GM12878 (cell line): Measurements from ENCODE around the gene PRR35. TPM values are rescaled to one million over a fixed set of nuclear protein-coding genes. Genes with fewer than 3 reads are reported as not detected.

Source experiments
- FOXK2 ChIP-seq: fragments of 450-650 bp; IDR thresholded peaks from 2 replicates; pipeline ENCODE4 v1.6.1; 2017; ENCODE audit warnings: mild to moderate bottlenecking, moderate library complexity
- IKZF1 ChIP-seq: fragments of 450-650 bp; conservative IDR thresholded peaks from 2 replicates; pipeline ENCODE4 v1.6.1; 2017; ENCODE audit warnings: antibody characterized with exemption, mild to moderate bottlenecking
- NR2C1 ChIP-seq: fragments of 450-650 bp; IDR thresholded peaks from 2 replicates; pipeline ENCODE4 v1.6.1; 2017; ENCODE audit warnings: antibody characterized with exemption, mild to moderate bottlenecking, moderate library complexity
- RCOR1 ChIP-seq: conservative IDR thresholded peaks from 2 replicates; pipeline ENCODE4 v1.6.1; 2012; ENCODE audit warnings: low read depth, low read length, improper control_type of control experiment
- RFX5 ChIP-seq: IDR thresholded peaks from 2 replicates; pipeline ENCODE4 v1.6.1; 2011; ENCODE audit warnings: low read depth, low read length, improper control_type of control experiment
- STAT3 ChIP-seq: IDR thresholded peaks from 2 replicates; pipeline ENCODE4 v1.6.1; 2011; ENCODE audit warnings: low read depth, low read length, improper control_type of control experiment
- ZBTB11 ChIP-seq: fragments of 450-650 bp; formaldehyde crosslinking; IDR thresholded peaks from 2 replicates; pipeline ENCODE4 v1.5.0; 2022; ENCODE audit warnings: mild to moderate bottlenecking, missing genetic modification characterization
- ZBTB33 ChIP-seq: fragments of 450-650 bp; IDR thresholded peaks from 2 replicates; pipeline ENCODE4 v1.6.1; 2017; ENCODE audit warnings: mild to moderate bottlenecking
- ZNF217 ChIP-seq: fragments of 450-650 bp; IDR thresholded peaks from 2 replicates; pipeline ENCODE4 v1.6.1; 2017; ENCODE audit warnings: antibody characterized with exemption, mild to moderate bottlenecking
- polyA plus RNA-seq, 11 experiments: library from polyadenylated mRNA; depleted of rRNA in 4 of 11; unstranded in 6 of 11; stranded (reverse) in 5 of 11; fragments of >200 nt; fragmentation: Nextera tagmentation in 4 of 11; fragmentation: Illumina TruSeq in 1 of 11; extraction: Ambion mirVana in 4 of 11; extraction: Trizol in 1 of 11; gene quantifications; 1 replicate in 1 of 11; 2 replicates in 10 of 11; pipeline versions ENCODE4 v1.2.1 to v1.2.3, GENCODE V29; 2011 to 2016; ENCODE audit warnings: inconsistent platforms in 2 of 11, missing spikeins in 2 of 11, low read depth in 1 of 11
- total RNA-seq, 4 experiments: library from RNA; depleted of rRNA in 3 of 4; stranded (reverse); fragments of >200 nt in 3 of 4; fragmentation: Illumina TruSeq in 1 of 4; extraction: Trizol in 1 of 4; gene quantifications; 2 replicates each; pipeline versions ENCODE4 v1.2.1 to v1.2.3, GENCODE V29; 2013 to 2021
- TF ChIP-seq, protein P1 (sequence below): fragments of 450-650 bp; IDR thresholded peaks from 2 replicates; pipeline ENCODE4 v1.6.1; 2017; ENCODE audit warnings: mild to moderate bottlenecking, moderate library complexity

The PRR35 gene
- total and polyA plus RNA-seq, 10 of the 15 experiments (the other 5 are each of a cell fraction or from before 2014, with no cell fraction given), result not detected

GRCh38 chr16:527015-527903 is 32.9 kb upstream of the PRR35 start, which contains the start of gene CAPN15 (continued):
- TF ChIP-seq NR2C1 (peak; percentile 82), IKZF1 (peak; percentile 100), ZNF217 (peak; percentile 89), ZBTB33 (no peak), RFX5 (no peak), FOXK2 (no peak), RCOR1 (no peak), STAT3 (no peak), ZBTB11 (CRISPR knock-in tag) (peak; percentile 60; the same call in 1 of the 2 replicates)
- TF ChIP-seq, protein P1, sequence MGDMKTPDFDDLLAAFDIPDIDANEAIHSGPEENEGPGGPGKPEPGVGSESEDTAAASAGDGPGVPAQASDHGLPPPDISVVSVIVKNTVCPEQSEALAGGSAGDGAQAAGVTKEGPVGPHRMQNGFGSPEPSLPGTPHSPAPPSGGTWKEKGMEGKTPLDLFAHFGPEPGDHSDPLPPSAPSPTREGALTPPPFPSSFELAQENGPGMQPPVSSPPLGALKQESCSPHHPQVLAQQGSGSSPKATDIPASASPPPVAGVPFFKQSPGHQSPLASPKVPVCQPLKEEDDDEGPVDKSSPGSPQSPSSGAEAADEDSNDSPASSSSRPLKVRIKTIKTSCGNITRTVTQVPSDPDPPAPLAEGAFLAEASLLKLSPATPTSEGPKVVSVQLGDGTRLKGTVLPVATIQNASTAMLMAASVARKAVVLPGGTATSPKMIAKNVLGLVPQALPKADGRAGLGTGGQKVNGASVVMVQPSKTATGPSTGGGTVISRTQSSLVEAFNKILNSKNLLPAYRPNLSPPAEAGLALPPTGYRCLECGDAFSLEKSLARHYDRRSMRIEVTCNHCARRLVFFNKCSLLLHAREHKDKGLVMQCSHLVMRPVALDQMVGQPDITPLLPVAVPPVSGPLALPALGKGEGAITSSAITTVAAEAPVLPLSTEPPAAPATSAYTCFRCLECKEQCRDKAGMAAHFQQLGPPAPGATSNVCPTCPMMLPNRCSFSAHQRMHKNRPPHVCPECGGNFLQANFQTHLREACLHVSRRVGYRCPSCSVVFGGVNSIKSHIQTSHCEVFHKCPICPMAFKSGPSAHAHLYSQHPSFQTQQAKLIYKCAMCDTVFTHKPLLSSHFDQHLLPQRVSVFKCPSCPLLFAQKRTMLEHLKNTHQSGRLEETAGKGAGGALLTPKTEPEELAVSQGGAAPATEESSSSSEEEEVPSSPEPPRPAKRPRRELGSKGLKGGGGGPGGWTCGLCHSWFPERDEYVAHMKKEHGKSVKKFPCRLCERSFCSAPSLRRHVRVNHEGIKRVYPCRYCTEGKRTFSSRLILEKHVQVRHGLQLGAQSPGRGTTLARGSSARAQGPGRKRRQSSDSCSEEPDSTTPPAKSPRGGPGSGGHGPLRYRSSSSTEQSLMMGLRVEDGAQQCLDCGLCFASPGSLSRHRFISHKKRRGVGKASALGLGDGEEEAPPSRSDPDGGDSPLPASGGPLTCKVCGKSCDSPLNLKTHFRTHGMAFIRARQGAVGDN, result peak; percentile 46; the same call in 1 of the 2 replicates
